H1 (cell line): ENCODE results near the gene NHLH2.

Source experiments
- CHD7 ChIP-seq: fragments of 300-600 bp; sonication (generic); IDR thresholded peaks from 2 replicates; pipeline ENCODE4 v1.7.1; 2012; ENCODE audit warnings: low read length, moderate library complexity, mild to moderate bottlenecking, inconsistent platforms; ENCODE audit not compliant: insufficient replicate concordance
- CREB1 ChIP-seq: IDR thresholded peaks from 2 replicates; pipeline ENCODE4 v1.6.1; 2012; ENCODE audit warnings: inconsistent platforms
- EZH2 ChIP-seq: fragments of 200-600 bp; sonication (generic); IDR thresholded peaks from 2 replicates; pipeline ENCODE4 v1.7.1; 2012; ENCODE audit warnings: low read depth, mild to moderate bottlenecking, moderate library complexity, low read length, inconsistent platforms; ENCODE audit not compliant: severe bottlenecking
- GABPA ChIP-seq: IDR thresholded peaks from 2 replicates; pipeline ENCODE4 v1.6.1; 2011; ENCODE audit warnings: mild to moderate bottlenecking, low read length, moderate library complexity, borderline replicate concordance; ENCODE audit not compliant: insufficient read depth
- HDAC2 ChIP-seq, 2 experiments: fragments of 300-600 bp in 1 of 2; sonication (generic) in 1 of 2; IDR thresholded peaks; 2 replicates each; pipeline ENCODE4 v1.6.1; 2011 to 2012; ENCODE audit warnings: low read depth in 2 of 2, low read length in 2 of 2, mild to moderate bottlenecking in 2 of 2, moderate library complexity in 2 of 2, borderline replicate concordance in 1 of 2, inconsistent platforms in 1 of 2
- HDAC6 ChIP-seq: IDR thresholded peaks from one replicate; pipeline ENCODE4 v1.7.1; 2012; ENCODE audit warnings: low read depth, mild to moderate bottlenecking, inconsistent platforms, low read length, moderate library complexity
- POLR2A ChIP-seq, 2 experiments: IDR thresholded peaks; 1 replicate in 1 of 2; 2 replicates in 1 of 2; pipeline ENCODE4 v1.6.1; 2011; ENCODE audit warnings: low read depth in 2 of 2, low read length in 2 of 2, mild to moderate bottlenecking in 2 of 2; ENCODE audit errors: control extremely low read depth in 1 of 2
- POLR2AphosphoS5 ChIP-seq: IDR thresholded peaks from 2 replicates; pipeline ENCODE4 v1.6.1; 2011; ENCODE audit warnings: low read depth, low read length
- RFX5 ChIP-seq: IDR thresholded peaks from 2 replicates; pipeline ENCODE4 v1.6.1; 2011; ENCODE audit warnings: low read depth, low read length, improper control_type of control experiment, borderline replicate concordance
- RNF2 ChIP-seq: fragments of 200-900, 300-1000 bp; sonication (generic); IDR thresholded peaks from 2 replicates; pipeline ENCODE4 v1.7.1; 2016; ENCODE audit warnings: borderline replicate concordance, low read depth, mild to moderate bottlenecking, antibody characterized with exemption, low read length; ENCODE audit not compliant: poor library complexity, severe bottlenecking; ENCODE audit errors: missing control alignments
- SUZ12 ChIP-seq: fragments of 200-600 bp; sonication (generic); IDR thresholded peaks from 2 replicates; pipeline ENCODE4 v1.6.1; 2012; ENCODE audit warnings: mild to moderate bottlenecking, inconsistent platforms, low read length, moderate library complexity, mixed read lengths
- ZNF274 ChIP-seq: IDR thresholded peaks from 2 replicates; pipeline ENCODE4 v1.7.0; 2012; ENCODE audit warnings: low read length, borderline replicate concordance; ENCODE audit errors: extremely low read depth
- TF ChIP-seq, protein P1 (sequence below), 3 experiments: IDR thresholded peaks; 1 replicate in 2 of 3; 2 replicates in 1 of 3; pipeline versions ENCODE4 v1.5.1 to v1.6.1; 2011; ENCODE audit warnings: low read length in 3 of 3, mild to moderate bottlenecking in 3 of 3, inconsistent platforms in 2 of 3, low read depth in 1 of 3, moderate library complexity in 1 of 3; ENCODE audit not compliant: insufficient read depth in 1 of 3; ENCODE audit errors: control extremely low read depth in 1 of 3

DNA sequence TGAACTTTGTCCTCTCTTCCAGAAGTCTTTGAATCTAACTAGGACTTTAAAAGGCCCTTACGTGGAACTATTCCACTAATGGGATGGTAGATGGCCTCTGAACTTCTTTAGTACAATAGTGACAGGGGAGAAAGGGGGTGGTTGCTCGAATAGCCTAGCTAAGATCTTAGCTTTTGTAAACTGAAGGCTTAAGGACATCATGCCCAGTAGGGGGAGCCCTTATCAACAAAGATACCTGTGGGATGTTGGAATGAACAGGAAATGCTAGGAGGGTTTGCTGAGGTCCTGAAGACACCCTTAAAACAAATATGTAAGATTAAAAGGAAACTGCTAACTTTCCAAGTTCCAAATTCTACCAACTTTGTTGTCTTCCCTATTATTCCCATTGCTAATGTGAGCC lies 33.2 kb downstream of the NHLH2 start:
- TF ChIP-seq HDAC6 (no peak), GABPA (no peak), POLR2AphosphoS5 (no peak), POLR2A (IDR thresholded peaks at IDR 0.05; ENCODE audit: control extremely low read depth in 1 of 2, low read depth in 2 of 2, low read length in 2 of 2) (no peak), RFX5 (no peak), RNF2 (no peak), CHD7 (no peak), HDAC2 (IDR thresholded peaks at IDR 0.05; ENCODE audit: borderline replicate concordance in 1 of 2, low read depth in 2 of 2, low read length in 2 of 2) (no peak), ZNF274 (no peak), EZH2 (no peak), SUZ12 (no peak), CREB1 (no peak)
- TF ChIP-seq, protein P1, sequence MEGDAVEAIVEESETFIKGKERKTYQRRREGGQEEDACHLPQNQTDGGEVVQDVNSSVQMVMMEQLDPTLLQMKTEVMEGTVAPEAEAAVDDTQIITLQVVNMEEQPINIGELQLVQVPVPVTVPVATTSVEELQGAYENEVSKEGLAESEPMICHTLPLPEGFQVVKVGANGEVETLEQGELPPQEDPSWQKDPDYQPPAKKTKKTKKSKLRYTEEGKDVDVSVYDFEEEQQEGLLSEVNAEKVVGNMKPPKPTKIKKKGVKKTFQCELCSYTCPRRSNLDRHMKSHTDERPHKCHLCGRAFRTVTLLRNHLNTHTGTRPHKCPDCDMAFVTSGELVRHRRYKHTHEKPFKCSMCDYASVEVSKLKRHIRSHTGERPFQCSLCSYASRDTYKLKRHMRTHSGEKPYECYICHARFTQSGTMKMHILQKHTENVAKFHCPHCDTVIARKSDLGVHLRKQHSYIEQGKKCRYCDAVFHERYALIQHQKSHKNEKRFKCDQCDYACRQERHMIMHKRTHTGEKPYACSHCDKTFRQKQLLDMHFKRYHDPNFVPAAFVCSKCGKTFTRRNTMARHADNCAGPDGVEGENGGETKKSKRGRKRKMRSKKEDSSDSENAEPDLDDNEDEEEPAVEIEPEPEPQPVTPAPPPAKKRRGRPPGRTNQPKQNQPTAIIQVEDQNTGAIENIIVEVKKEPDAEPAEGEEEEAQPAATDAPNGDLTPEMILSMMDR (IDR thresholded peaks at IDR 0.05; ENCODE audit: control extremely low read depth in 1 of 3, insufficient read depth in 1 of 3, low read depth in 1 of 3, low read length in 3 of 3), result peak in 2 of 3 experiments; percentile 66 to 76; a peak in 3 of 4 replicates
